ENCODE results near the gene UGT1A9.

UGT1A9 gene

GRCh38 chr2:233819884-233820773, 148.4 kb downstream of the UGT1A9 start:
- FAIRE-seq = no peak

GRCh38 chr2:233820774-233821105, 149.0 kb downstream of the UGT1A9 start:
- no peak for FAIRE-seq

- FAIRE-seq = no peak
Measured at GRCh38 chr2:233821196-233821595, 149.5 kb downstream of the UGT1A9 start.

- no peak for FAIRE-seq
Measured at GRCh38 chr2:233821709-233822100, 150.0 kb downstream of the UGT1A9 start.

- FAIRE-seq = no peak
Measured at GRCh38 chr2:233822101-233822771, 150.5 kb downstream of the UGT1A9 start.

All from colon (tissue), 2 donors.